GM12878 (cell line): ENCODE measurements around the gene STARD3. TPM values are rescaled to one million over a fixed set of nuclear protein-coding genes. Genes with fewer than 3 reads are reported as not detected.

Source experiments
- ATAC-seq: fragments of 200-7000 bp; cut with Tn5 transposase; 3 replicates; pipeline ENCODE4 v1.9.1; 2020; ENCODE audit warnings: mild to moderate bottlenecking, moderate library complexity
- BruUV-seq: library from RNA; stranded (reverse); fragments of 400-500 nt; replicated peaks from 2 replicates; lab custom pipeline; 2021; lab: Mats Ljungman, UMichigan
- CTCF ChIA-PET: fragments of 300-600 bp; sonication (Branson Sonifier 250); formaldehyde crosslinking; extraction: SDS; loops from one replicate; lab custom pipeline; 2021; ENCODE audit warnings: inconsistent platforms; lab: Yijun Ruan, JAX
- POLR2A ChIA-PET: fragments of 350-600 bp; formaldehyde crosslinking; extraction: SDS; loops from one replicate; lab custom pipeline; 2021; ENCODE audit warnings: inconsistent platforms; lab: Charles Lee
- RAD21 ChIA-PET: fragments of 300-600 bp; sonication (Branson Sonifier 250); formaldehyde crosslinking; loops from one replicate; lab custom pipeline; 2023; ENCODE audit warnings: antibody characterized with exemption; ENCODE audit not compliant: unreplicated experiment; lab: Charles Lee
- SMC1A ChIA-PET: fragments of 300-600 bp; sonication (Branson Sonifier 250); formaldehyde crosslinking; loops from one replicate; lab custom pipeline; 2023; ENCODE audit not compliant: unreplicated experiment, uncharacterized antibody; lab: Charles Lee
- DNase-seq: peaks from one replicate; pipeline ENCODE4 v3.0.0-alpha.2; 2011; ENCODE audit warnings: low read depth, low spot score
- FAIRE-seq: peaks from 3 replicates; lab custom pipeline; 2011; peaks lifted over from hg19 to GRCh38; lab: Jason Lieb, UNC
- H2AFZ ChIP-seq: 2 replicates; pipeline ENCODE4 v1.6.0; 2011; ENCODE audit warnings: low read depth, low read length, control low read depth; ENCODE audit not compliant: control insufficient read depth
- H3K27ac ChIP-seq: 2 replicates; pipeline ENCODE4 v1.5.1; 2011; ENCODE audit warnings: control low read depth; ENCODE audit not compliant: control insufficient read depth, insufficient read depth
- H3K27me3 ChIP-seq, 2 experiments: replicated peaks in 1 of 2; 2 replicates each; pipeline versions ENCODE4 v1.6.0 to v1.6.1; 2011; ENCODE audit warnings: low read length in 1 of 2; ENCODE audit not compliant: control insufficient read depth in 2 of 2, insufficient read depth in 2 of 2
- H3K36me3 ChIP-seq, 2 experiments: 2 replicates each; pipeline ENCODE4 v1.5.1; 2011; ENCODE audit warnings: low read length in 1 of 2; ENCODE audit not compliant: control insufficient read depth in 2 of 2, insufficient read depth in 2 of 2
- H3K4me1 ChIP-seq: 2 replicates; pipeline ENCODE4 v1.6.1; 2011; ENCODE audit warnings: mild to moderate bottlenecking, low read length, moderate library complexity, mixed read lengths; ENCODE audit not compliant: control insufficient read depth, insufficient read depth
- H3K4me2 ChIP-seq: 2 replicates; pipeline ENCODE4 v1.6.0; 2011; ENCODE audit warnings: control low read depth; ENCODE audit not compliant: control insufficient read depth, insufficient read depth
- H3K4me3 ChIP-seq: fragments of 200-600 bp; sonication (generic); 2 replicates; pipeline ENCODE4 v1.5.1; 2016
- H3K79me2 ChIP-seq: 2 replicates; pipeline ENCODE4 v1.6.0; 2011; ENCODE audit warnings: low read length; ENCODE audit not compliant: control insufficient read depth, insufficient read depth
- H3K9ac ChIP-seq: 2 replicates; pipeline ENCODE4 v1.8.0; 2011; ENCODE audit warnings: low read length, control low read depth, mixed read lengths; ENCODE audit not compliant: control insufficient read depth, insufficient read depth
- H3K9me3 ChIP-seq: replicated peaks from 3 replicates; pipeline ENCODE4 v1.5.1; 2011; ENCODE audit warnings: mild to moderate bottlenecking, low read length; ENCODE audit not compliant: control insufficient read depth, insufficient read depth
- H4K20me1 ChIP-seq: 2 replicates; pipeline ENCODE4 v1.6.0; 2011; ENCODE audit not compliant: control insufficient read depth, insufficient read depth
- BRCA1 ChIP-seq: IDR thresholded peaks from 2 replicates; pipeline ENCODE4 v1.6.1; 2011; ENCODE audit warnings: low read depth, low read length, improper control_type of control experiment
- CHD4 ChIP-seq: fragments of 200-600 bp; sonication (generic); IDR thresholded peaks from 2 replicates; pipeline ENCODE4 v1.6.1; 2016; ENCODE audit warnings: mild to moderate bottlenecking
- ETV6 ChIP-seq, 2 experiments: fragments of 450-650 bp in 1 of 2; IDR thresholded peaks in 1 of 2; conservative IDR thresholded peaks in 1 of 2; 2 replicates each; pipeline ENCODE4 v1.6.1; 2014; ENCODE audit warnings: antibody characterized with exemption in 1 of 2, borderline replicate concordance in 1 of 2, low read depth in 1 of 2, mild to moderate bottlenecking in 1 of 2, moderate library complexity in 1 of 2
- GATAD2B ChIP-seq: fragments of 450-650 bp; conservative IDR thresholded peaks from 2 replicates; pipeline ENCODE4 v1.6.1; 2017; ENCODE audit warnings: low read depth, mild to moderate bottlenecking, moderate library complexity
- MEF2A ChIP-seq: IDR thresholded peaks from 2 replicates; pipeline ENCODE4 v1.6.1; 2011; ENCODE audit warnings: low read depth, mild to moderate bottlenecking, low read length, moderate library complexity; ENCODE audit not compliant: insufficient read depth
- MXI1 ChIP-seq: fragments of 150-350 bp; IDR thresholded peaks from 2 replicates; pipeline ENCODE4 v1.6.1; 2011; ENCODE audit warnings: low read depth, mild to moderate bottlenecking, inconsistent platforms, low read length, improper control_type of control experiment
- NFXL1 ChIP-seq: fragments of 450-650 bp; IDR thresholded peaks from 2 replicates; pipeline ENCODE4 v1.6.1; 2017; ENCODE audit warnings: antibody characterized with exemption, mild to moderate bottlenecking, borderline replicate concordance
- NKRF ChIP-seq: fragments of 450-650 bp; conservative IDR thresholded peaks from 2 replicates; pipeline ENCODE4 v1.6.1; 2017; ENCODE audit warnings: mild to moderate bottlenecking, moderate library complexity
- NR2C1 ChIP-seq: fragments of 450-650 bp; IDR thresholded peaks from 2 replicates; pipeline ENCODE4 v1.6.1; 2017; ENCODE audit warnings: antibody characterized with exemption, mild to moderate bottlenecking, moderate library complexity
- STAT1 ChIP-seq: fragments of 450-650 bp; conservative IDR thresholded peaks from 2 replicates; pipeline ENCODE4 v1.6.1; 2014; ENCODE audit warnings: antibody characterized with exemption, mild to moderate bottlenecking
- ZSCAN29 ChIP-seq: fragments of 450-650 bp; IDR thresholded peaks from 2 replicates; pipeline ENCODE4 v1.6.1; 2017; ENCODE audit warnings: mild to moderate bottlenecking, moderate library complexity
- WGBS: methylation state at CpG from one replicate; pipeline ENCODE4 v1.1.6; 2016; ENCODE audit warnings: low lambda C conversion rate; ENCODE audit not compliant: insufficient replicate concordance, insufficient coverage; ENCODE audit errors: missing lambda C conversion rate; 5-methylcytosine and 5-hydroxymethylcytosine counted together
- in situ Hi-C: fragments of 300-500 bp; cut with MboI; formaldehyde crosslinking; loops from 9 replicates; pipeline ENCODE4 v1.14.3; 2018; ENCODE audit warnings: mixed read lengths
- intact Hi-C: fragments of 100-400 bp; cut with micrococcal nuclease; formaldehyde crosslinking; loops from one replicate; pipeline ENCODE4 v1.14.2; 2022; ENCODE audit not compliant: unreplicated experiment
- polyA plus RNA-seq, 11 experiments: library from polyadenylated mRNA; depleted of rRNA in 4 of 11; unstranded in 6 of 11; stranded (reverse) in 5 of 11; fragments of >200 nt; fragmentation: Nextera tagmentation in 4 of 11; fragmentation: Illumina TruSeq in 1 of 11; extraction: Ambion mirVana in 4 of 11; extraction: Trizol in 1 of 11; gene quantifications; 1 replicate in 1 of 11; 2 replicates in 10 of 11; pipeline versions ENCODE4 v1.2.1 to v1.2.3, GENCODE V29; 2011 to 2016; ENCODE audit warnings: inconsistent platforms in 2 of 11, missing spikeins in 2 of 11, low read depth in 1 of 11
- total RNA-seq, 4 experiments: library from RNA; depleted of rRNA in 3 of 4; stranded (reverse); fragments of >200 nt in 3 of 4; fragmentation: Illumina TruSeq in 1 of 4; extraction: Trizol in 1 of 4; gene quantifications; 2 replicates each; pipeline versions ENCODE4 v1.2.1 to v1.2.3, GENCODE V29; 2013 to 2021

The STARD3 gene
- total and polyA plus RNA-seq, 10 of the 15 experiments (the other 5 are each of a cell fraction or from before 2014, with no cell fraction given) = 0.08 to 62.7 (median 27.5) TPM

- H3K36me3 ChIP-seq = no peaks in the 10 kb centered on the region
- H3K4me3 ChIP-seq = no peak overlapping the region
- 26% methylated on average over 4 of the region's 4 CpGs for WGBS
- H3K9ac ChIP-seq = no peak overlapping the region
- FAIRE-seq (no peak), DNase-seq (no peak), ATAC-seq (no peak)
- ChIA-PET RAD21 (interaction anchor here (2.0 kb wide), 1 partner anchor 28 kb away, joined by 7 read pairs; the partner anchor contains the start of gene MIEN1), SMC1A (interaction anchor here (0.8 kb wide), 1 partner anchor 13 kb away, joined by 3 read pairs; no protein-coding TSS in a partner anchor), POLR2A (interaction anchor here (0.6 kb wide), 1 partner anchor 62 kb away, joined by 3 read pairs; no protein-coding TSS in a partner anchor), CTCF (interaction anchor here (1.1 to 3.3 kb wide), 5 partner anchors 14 to 49 kb away, joined by 3 to 11 read pairs (median 4); partner anchors contain the start of gene PGAP3)
- in situ Hi-C loops (no loop called here), intact Hi-C loops (no loop called here)
- no peak overlapping the region for H3K4me2 ChIP-seq
- H4K20me1 ChIP-seq = no peaks in the 10 kb centered on the region
- BruUV-seq = no TSS peak
- no peaks in the 10 kb centered on the region for H3K79me2 ChIP-seq
- no peak for TF ChIP-seq BRCA1
- TF ChIP-seq NR2C1 = no peak
- TF ChIP-seq GATAD2B = no peak
- no peak for TF ChIP-seq STAT1
- no peak for TF ChIP-seq MEF2A
- TF ChIP-seq ZSCAN29 = no peak
- no peak for TF ChIP-seq CHD4
- TF ChIP-seq MXI1 = no peak
- no peak for TF ChIP-seq NFXL1
- TF ChIP-seq ETV6 (conservative IDR thresholded peaks at IDR 0.05 in 1 of 2, IDR thresholded peaks at IDR 0.05 in 1 of 2; ENCODE audit: borderline replicate concordance in 1 of 2, low read depth in 1 of 2) = no peak
- TF ChIP-seq NKRF = no peak
- no peak overlapping the region for H3K27ac ChIP-seq
- no peak overlapping the region for H2AFZ ChIP-seq
- H3K4me1 ChIP-seq = peaks cover 11% of the 10 kb centered on the region
- peaks cover 0 to 7% of the 10 kb centered on the region in 2 experiments; a peak in 2 of 4 replicates for H3K27me3 ChIP-seq
- no peaks in the 10 kb centered on the region for H3K9me3 ChIP-seq
Observed at GRCh38 chr17:39701784-39702422, 65.0 kb downstream of the STARD3 start.
